ENCODE data around the gene HIVEP1.

Gene HIVEP1

GRCh38 chr6:12077021-12077710, 65.1 kb downstream of the HIVEP1 start:
- H3K4me1 ChIP-seq (ENCODE audit: control insufficient read depth, low read depth, low read length), result no peaks in the 10 kb centered on the region
- H3K9me3 ChIP-seq (ENCODE audit: control insufficient read depth, low read depth, low read length), result no peaks in the 10 kb centered on the region
- peaks cover 2% of the 10 kb centered on the region for H3K36me3 ChIP-seq (ENCODE audit: control insufficient read depth, low read depth, low read length)

DNA sequence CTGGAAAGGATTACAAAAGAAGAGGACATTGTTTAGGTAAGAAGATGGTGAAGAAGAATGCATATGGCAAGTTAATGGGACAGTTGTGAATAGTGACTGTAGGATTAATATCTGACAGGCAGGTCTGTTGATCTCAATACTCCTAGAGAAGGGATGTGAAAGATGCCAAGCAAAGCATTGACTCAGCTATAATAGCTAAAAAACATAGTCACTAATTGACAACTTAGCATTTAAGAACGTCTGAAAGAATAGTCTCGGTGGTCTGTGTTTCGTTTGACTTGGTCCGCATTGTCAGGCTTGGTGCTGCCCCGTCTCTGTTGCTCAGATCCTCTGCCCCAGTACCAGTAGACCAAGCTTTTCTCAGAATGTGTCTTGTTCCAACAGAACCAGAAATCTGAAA, 65.9 kb downstream of the HIVEP1 start:
- Histone ChIP-seq H3K36me3 (ENCODE audit: control insufficient read depth, low read depth, low read length) (peaks cover 2% of the 10 kb centered on the region), H3K27ac (ENCODE audit: low read length) (no peak overlapping the region), H3K4me1 (ENCODE audit: control insufficient read depth, low read depth, low read length) (no peaks in the 10 kb centered on the region), H3K9me3 (ENCODE audit: control insufficient read depth, low read depth, low read length) (no peaks in the 10 kb centered on the region), H3K27me3 (ENCODE audit: control insufficient read depth, insufficient read depth, low read length) (no peaks in the 10 kb centered on the region), H3K9ac (ENCODE audit: low read length) (no peak overlapping the region), H3K4me3 (ENCODE audit: low read length) (no peak overlapping the region)

More at GRCh38 chr6:12077021-12077710, 65.1 kb downstream of the HIVEP1 start:
- no peaks in the 10 kb centered on the region for H3K27me3 ChIP-seq (ENCODE audit: control insufficient read depth, insufficient read depth, low read length)
- H3K9ac ChIP-seq (ENCODE audit: low read length), result no peak overlapping the region
- H3K27ac ChIP-seq (ENCODE audit: low read length), result no peak overlapping the region
- H3K4me3 ChIP-seq (ENCODE audit: low read length), result no peak overlapping the region

- Histone ChIP-seq H3K9ac (ENCODE audit: low read length) (no peak overlapping the region), H3K4me1 (ENCODE audit: control insufficient read depth, low read depth, low read length) (peaks cover 7% of the 10 kb centered on the region), H3K4me3 (ENCODE audit: low read length) (no peak overlapping the region), H3K27ac (ENCODE audit: low read length) (no peak overlapping the region), H3K9me3 (ENCODE audit: control insufficient read depth, low read depth, low read length) (no peaks in the 10 kb centered on the region), H3K27me3 (ENCODE audit: control insufficient read depth, insufficient read depth, low read length) (no peaks in the 10 kb centered on the region), H3K36me3 (ENCODE audit: control insufficient read depth, low read depth, low read length) (peaks cover 2% of the 10 kb centered on the region)
Measured at GRCh38 chr6:12081771-12082170, 69.7 kb downstream of the HIVEP1 start.

DNA sequence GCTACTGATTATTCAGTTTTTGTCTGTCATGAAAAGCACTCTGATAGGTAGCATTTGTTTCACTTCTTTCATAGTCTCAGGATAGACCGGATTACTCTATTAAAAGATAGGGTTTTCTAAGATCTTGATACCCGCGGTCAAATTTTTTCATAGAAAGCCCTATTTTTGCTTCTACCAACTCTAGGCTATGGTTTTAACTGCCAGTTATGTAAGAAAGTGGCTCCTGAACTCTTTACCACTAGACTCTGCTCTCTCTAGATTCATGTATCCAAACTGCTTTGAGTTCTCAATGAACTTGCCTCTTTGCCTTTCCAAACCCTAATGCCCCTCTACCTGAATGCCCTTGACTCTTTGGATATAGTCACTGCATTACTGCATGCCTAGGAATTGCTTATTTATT, 70.3 kb downstream of the HIVEP1 start:
- Histone ChIP-seq H3K36me3 (ENCODE audit: control insufficient read depth, low read depth, low read length) (peaks cover 2% of the 10 kb centered on the region), H3K4me1 (ENCODE audit: control insufficient read depth, low read depth, low read length) (peaks cover 7% of the 10 kb centered on the region)

GRCh38 chr6:12083302-12083701, 71.2 kb downstream of the HIVEP1 start:
- no peak overlapping the region for H3K4me3 ChIP-seq (ENCODE audit: low read length)
- peaks cover 11% of the 10 kb centered on the region for H3K4me1 ChIP-seq (ENCODE audit: control insufficient read depth, low read depth, low read length)
- no peak overlapping the region for H3K9ac ChIP-seq (ENCODE audit: low read length)
- no peaks in the 10 kb centered on the region for H3K36me3 ChIP-seq (ENCODE audit: control insufficient read depth, low read depth, low read length)
- no peaks in the 10 kb centered on the region for H3K27me3 ChIP-seq (ENCODE audit: control insufficient read depth, insufficient read depth, low read length)
- no peak overlapping the region for H3K27ac ChIP-seq (ENCODE audit: low read length)
- no peaks in the 10 kb centered on the region for H3K9me3 ChIP-seq (ENCODE audit: control insufficient read depth, low read depth, low read length)

More for the DNA sequence above, 70.3 kb downstream of the HIVEP1 start:
- Histone ChIP-seq H3K9ac (ENCODE audit: low read length) (no peak overlapping the region), H3K27ac (ENCODE audit: low read length) (no peak overlapping the region), H3K4me3 (ENCODE audit: low read length) (no peak overlapping the region), H3K9me3 (ENCODE audit: control insufficient read depth, low read depth, low read length) (no peaks in the 10 kb centered on the region), H3K27me3 (ENCODE audit: control insufficient read depth, insufficient read depth, low read length) (no peaks in the 10 kb centered on the region)

DNA sequence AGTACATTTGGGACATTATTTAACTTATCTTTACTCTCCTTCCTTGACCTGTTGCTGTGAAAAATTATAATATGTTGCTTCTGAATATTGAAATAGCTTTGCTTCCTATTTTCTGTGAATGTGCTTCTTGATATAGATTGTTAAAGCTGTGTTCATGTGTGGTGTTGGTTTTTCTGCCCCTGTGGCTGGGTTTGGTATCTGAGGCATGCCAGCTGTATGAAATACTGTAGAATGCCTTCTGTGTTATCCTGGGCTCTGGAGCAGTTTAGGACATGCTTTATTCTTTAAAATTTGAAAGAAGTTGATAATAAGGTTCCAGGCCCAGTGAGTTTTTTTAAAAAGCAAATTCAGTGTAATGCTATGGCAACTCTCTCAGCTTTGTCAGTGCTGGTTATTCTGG, 71.7 kb downstream of the HIVEP1 start:
- no peak overlapping the region for H3K27ac ChIP-seq (ENCODE audit: low read length)
- no peaks in the 10 kb centered on the region for H3K27me3 ChIP-seq (ENCODE audit: control insufficient read depth, insufficient read depth, low read length)
- no peaks in the 10 kb centered on the region for H3K9me3 ChIP-seq (ENCODE audit: control insufficient read depth, low read depth, low read length)
- peaks cover 11% of the 10 kb centered on the region for H3K4me1 ChIP-seq (ENCODE audit: control insufficient read depth, low read depth, low read length)
- no peak overlapping the region for H3K4me3 ChIP-seq (ENCODE audit: low read length)
- no peak overlapping the region for H3K9ac ChIP-seq (ENCODE audit: low read length)
- no peaks in the 10 kb centered on the region for H3K36me3 ChIP-seq (ENCODE audit: control insufficient read depth, low read depth, low read length)

- no peaks in the 10 kb centered on the region for H3K9me3 ChIP-seq (ENCODE audit: control insufficient read depth, low read depth, low read length)
- H3K27ac ChIP-seq (ENCODE audit: low read length), result no peak overlapping the region
- H3K4me3 ChIP-seq (ENCODE audit: low read length), result no peak overlapping the region
- H3K4me1 ChIP-seq (ENCODE audit: control insufficient read depth, low read depth, low read length), result peaks cover 11% of the 10 kb centered on the region
- H3K27me3 ChIP-seq (ENCODE audit: control insufficient read depth, insufficient read depth, low read length), result no peaks in the 10 kb centered on the region
- peaks cover 5% of the 10 kb centered on the region for H3K36me3 ChIP-seq (ENCODE audit: control insufficient read depth, low read depth, low read length)
- no peak overlapping the region for H3K9ac ChIP-seq (ENCODE audit: low read length)
Measured at GRCh38 chr6:12084681-12085080, 72.6 kb downstream of the HIVEP1 start.

DNA sequence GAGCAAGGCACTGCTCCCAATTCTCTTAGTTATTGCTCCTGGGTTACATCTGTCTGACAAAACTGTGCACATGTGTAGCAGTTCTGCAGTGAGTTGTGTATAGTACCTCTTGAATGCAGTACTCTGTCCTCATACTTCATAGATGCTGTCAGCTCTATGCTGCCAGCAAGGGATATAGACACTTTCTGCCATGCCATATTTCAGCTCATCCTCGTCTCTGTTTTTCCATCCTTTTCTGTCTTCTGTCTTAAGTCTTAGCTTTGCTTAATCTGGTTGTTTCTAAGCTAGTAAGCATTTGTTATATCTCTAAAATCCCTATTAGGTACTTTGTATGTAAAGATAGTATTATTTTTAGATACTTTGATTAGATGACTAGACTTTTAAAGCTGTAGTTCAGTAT, 76.4 kb downstream of the HIVEP1 start:
- Histone ChIP-seq H3K9ac (ENCODE audit: low read length) (no peak overlapping the region), H3K4me3 (ENCODE audit: low read length) (no peak overlapping the region), H3K27ac (ENCODE audit: low read length) (no peak overlapping the region), H3K27me3 (ENCODE audit: control insufficient read depth, insufficient read depth, low read length) (no peaks in the 10 kb centered on the region), H3K36me3 (ENCODE audit: control insufficient read depth, low read depth, low read length) (peaks cover 6% of the 10 kb centered on the region), H3K4me1 (ENCODE audit: control insufficient read depth, low read depth, low read length) (peaks cover 11% of the 10 kb centered on the region), H3K9me3 (ENCODE audit: control insufficient read depth, low read depth, low read length) (no peaks in the 10 kb centered on the region)

GRCh38 chr6:12090714-12091113, 78.6 kb downstream of the HIVEP1 start:
- Histone ChIP-seq H3K36me3 (ENCODE audit: control insufficient read depth, low read depth, low read length) (peaks cover 6% of the 10 kb centered on the region), H3K9ac (ENCODE audit: low read length) (no peak overlapping the region), H3K4me1 (ENCODE audit: control insufficient read depth, low read depth, low read length) (peaks cover 5% of the 10 kb centered on the region), H3K9me3 (ENCODE audit: control insufficient read depth, low read depth, low read length) (no peaks in the 10 kb centered on the region), H3K27me3 (ENCODE audit: control insufficient read depth, insufficient read depth, low read length) (no peaks in the 10 kb centered on the region), H3K27ac (ENCODE audit: low read length) (no peak overlapping the region), H3K4me3 (ENCODE audit: low read length) (no peak overlapping the region)

DNA sequence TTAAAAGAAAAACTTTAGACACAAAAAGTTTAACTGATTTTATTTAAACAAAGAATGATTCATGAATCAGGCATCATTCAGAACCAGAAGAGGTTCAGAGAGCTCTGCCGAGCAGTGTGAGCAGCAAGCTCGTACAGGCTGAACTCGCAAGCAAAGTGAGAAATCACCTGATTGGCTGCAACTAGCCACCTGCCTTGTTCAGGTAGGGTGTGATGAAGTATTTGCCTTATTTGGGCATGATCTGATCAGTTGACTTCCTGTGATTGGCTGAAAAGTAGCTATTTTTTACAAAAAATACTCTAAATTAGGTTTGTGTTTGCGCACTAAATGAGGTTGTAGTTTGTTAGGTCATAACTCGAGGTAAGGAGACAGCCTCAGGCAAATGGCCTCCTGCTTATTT, 80.7 kb downstream of the HIVEP1 start:
- Histone ChIP-seq H3K9ac (ENCODE audit: low read length) (no peak overlapping the region), H3K27me3 (ENCODE audit: control insufficient read depth, insufficient read depth, low read length) (no peaks in the 10 kb centered on the region), H3K4me1 (ENCODE audit: control insufficient read depth, low read depth, low read length) (peaks cover 2% of the 10 kb centered on the region), H3K9me3 (ENCODE audit: control insufficient read depth, low read depth, low read length) (no peaks in the 10 kb centered on the region), H3K27ac (ENCODE audit: low read length) (no peak overlapping the region), H3K4me3 (ENCODE audit: low read length) (no peak overlapping the region), H3K36me3 (ENCODE audit: control insufficient read depth, low read depth, low read length) (peaks cover 6% of the 10 kb centered on the region)

GRCh38 chr6:12094689-12095088, 82.6 kb downstream of the HIVEP1 start:
- Histone ChIP-seq H3K27ac (ENCODE audit: low read length) (no peak overlapping the region), H3K4me3 (ENCODE audit: low read length) (no peak overlapping the region), H3K27me3 (ENCODE audit: control insufficient read depth, insufficient read depth, low read length) (no peaks in the 10 kb centered on the region), H3K4me1 (ENCODE audit: control insufficient read depth, low read depth, low read length) (no peaks in the 10 kb centered on the region), H3K9me3 (ENCODE audit: control insufficient read depth, low read depth, low read length) (no peaks in the 10 kb centered on the region), H3K36me3 (ENCODE audit: control insufficient read depth, low read depth, low read length) (peaks cover 1% of the 10 kb centered on the region), H3K9ac (ENCODE audit: low read length) (no peak overlapping the region)

DNA sequence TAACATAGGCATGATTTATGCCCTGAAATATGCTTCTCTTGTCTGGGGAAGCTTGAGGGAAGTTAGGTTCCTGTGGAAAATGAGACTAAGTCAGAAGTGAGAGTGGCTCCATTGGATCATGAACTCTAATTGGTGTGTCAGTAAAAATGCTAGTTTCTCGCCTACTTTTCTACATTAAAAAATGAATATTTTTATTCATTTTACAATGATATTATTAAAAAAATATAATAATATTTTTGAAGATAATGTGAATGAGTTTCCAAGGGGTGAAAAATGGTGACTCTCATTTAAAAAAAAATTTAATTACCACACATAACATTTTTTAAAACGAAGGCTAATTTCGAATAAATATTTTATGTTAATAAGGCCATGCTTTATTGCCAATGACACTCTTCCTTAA, 84.2 kb downstream of the HIVEP1 start:
- no peaks in the 10 kb centered on the region for H3K9me3 ChIP-seq (ENCODE audit: control insufficient read depth, low read depth, low read length)
- H3K36me3 ChIP-seq (ENCODE audit: control insufficient read depth, low read depth, low read length), result no peaks in the 10 kb centered on the region
- no peaks in the 10 kb centered on the region for H3K4me1 ChIP-seq (ENCODE audit: control insufficient read depth, low read depth, low read length)
- H3K27ac ChIP-seq (ENCODE audit: low read length), result no peak overlapping the region
- H3K27me3 ChIP-seq (ENCODE audit: control insufficient read depth, insufficient read depth, low read length), result no peaks in the 10 kb centered on the region
- no peak overlapping the region for H3K4me3 ChIP-seq (ENCODE audit: low read length)
- no peak overlapping the region for H3K9ac ChIP-seq (ENCODE audit: low read length)
